Stimulated activated CD8-positive, alpha-beta memory T cell treated with anti-CD3 and anti-CD28 coated beads, Interleukin-4, amount 100 ng/mL, for 48 hours (primary cell): ENCODE measurements around the gene NUDT14.

Source experiments
- DNase-seq: peaks from one replicate; pipeline ENCODE4 v3.0.0-alpha.2; 2020

Gene NUDT14

DNA sequence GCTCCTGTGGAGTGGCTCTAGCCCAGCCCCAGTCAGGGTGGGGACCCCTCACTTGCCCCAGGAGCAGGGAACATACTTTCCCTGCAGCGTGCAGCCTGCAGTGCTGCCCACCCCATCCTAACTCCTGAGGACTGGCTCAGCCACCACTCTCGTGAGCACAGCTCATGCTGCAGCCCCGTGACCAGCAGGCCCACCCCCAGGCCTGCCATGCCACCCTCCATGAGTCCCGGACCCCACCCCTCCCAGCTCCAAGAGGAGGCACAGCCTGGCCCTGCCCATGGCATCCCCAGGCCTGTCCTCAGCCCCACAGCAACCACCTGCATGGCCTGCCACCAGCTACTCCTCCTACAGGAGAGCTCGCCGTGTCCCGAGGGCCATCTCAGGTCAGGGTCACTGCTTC, 8.6 kb downstream of the NUDT14 start:
- no peak for DNase-seq

DNA sequence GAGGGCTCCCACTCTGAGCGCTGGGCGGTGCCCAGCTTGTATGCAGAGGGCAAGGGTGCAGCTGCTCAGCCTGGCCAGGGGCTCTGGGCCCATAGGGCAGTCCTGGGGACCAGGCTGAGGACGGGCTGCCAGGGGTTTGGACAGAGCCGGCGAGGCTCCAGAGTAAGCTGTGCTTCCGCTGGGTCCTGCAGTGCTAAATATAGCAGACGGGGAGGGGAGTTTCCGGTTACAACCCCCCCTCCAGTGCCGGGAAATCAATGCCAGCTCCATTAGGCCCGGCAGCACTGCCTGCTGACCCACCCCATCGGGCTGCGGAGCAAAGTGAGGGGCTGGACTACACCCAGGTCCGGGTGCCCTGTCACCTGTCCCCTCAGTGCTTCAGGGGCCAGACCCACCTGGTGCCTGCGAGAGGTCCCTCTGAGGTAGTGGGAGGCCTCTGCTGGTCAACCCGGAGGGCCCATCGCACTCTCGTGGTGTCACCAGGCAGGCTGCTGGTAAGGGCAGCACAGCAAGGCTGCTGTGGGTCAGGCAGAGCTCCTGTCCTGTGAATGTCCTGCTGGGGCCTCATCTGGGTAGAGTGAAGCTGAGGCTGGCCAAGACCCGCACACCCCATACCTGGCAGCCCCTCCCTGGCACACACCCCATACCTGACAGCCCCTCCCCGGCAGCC, 10.0 kb downstream of the NUDT14 start:
- DNase-seq, result no peak

DNA sequence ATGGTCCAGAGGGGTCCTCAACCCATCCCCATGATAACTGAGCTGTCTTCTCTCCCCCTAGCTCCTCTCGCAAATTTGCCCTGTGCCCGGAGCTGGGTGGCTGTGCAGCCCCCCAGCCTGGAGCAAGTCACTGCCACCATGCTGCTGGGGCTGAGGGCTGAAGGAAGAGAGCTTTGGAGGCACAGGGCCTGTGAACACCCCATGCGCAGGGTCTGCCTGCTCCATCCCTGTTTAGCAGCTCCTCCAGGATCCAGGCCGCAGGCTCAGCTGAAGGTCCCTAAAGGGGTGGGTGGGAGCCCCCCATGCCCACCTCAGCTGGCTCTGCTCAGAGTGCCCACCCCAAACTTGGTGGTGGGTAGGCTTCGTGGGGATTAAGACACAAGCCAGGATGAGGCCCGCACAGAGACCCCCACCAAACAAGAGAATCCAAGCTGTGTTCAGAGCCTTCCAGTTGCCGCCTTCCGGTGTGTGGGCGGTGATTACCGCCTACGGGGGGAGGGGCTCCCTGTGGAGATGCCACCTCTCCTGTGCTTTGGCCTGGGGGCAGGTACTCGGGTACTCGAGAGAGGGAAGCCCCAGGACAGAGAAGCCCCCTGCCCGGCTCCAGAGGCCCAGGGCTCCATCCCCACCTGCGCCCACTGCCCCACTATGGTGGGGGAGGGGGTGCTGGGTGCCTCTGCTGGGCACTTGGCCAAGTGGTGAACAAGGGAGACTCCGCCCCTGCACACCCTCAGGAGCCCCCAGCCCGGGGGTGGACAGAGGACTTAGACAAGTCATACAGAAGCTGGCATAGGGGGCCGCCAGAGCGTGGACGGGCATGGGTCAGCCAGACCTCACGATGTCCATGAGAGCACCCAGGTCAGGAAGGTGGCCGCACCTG, 11.1 kb downstream of the NUDT14 start:
- no peak for DNase-seq

DNA sequence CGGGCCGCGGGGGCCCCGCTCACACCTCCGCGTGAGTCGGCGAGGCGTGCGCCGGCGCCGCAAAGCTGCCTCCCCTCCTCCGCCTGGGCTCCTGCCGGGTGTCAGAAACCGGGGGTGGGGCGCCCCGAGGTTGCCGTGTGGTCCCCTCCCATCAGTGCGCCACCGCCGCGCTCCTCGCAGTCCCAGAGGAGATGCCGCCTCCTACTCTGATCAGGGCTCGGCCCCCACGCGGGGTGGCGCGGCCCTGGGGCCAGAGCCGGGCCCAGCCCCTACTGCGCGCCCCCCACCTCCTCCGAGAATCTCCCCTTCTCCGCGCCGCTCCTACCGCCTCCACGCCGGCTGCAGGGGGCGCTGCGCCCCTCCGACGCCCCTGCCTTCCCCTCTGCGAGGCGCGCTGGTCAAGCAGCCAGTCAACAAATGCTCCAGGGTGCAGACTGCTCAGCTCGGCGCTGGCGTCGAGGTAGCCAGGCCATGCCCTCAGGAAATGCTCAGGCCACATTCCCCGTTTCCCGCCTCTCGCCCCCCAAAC, 12.1 kb downstream of the NUDT14 start:
- peak; percentile 60 for DNase-seq

DNA sequence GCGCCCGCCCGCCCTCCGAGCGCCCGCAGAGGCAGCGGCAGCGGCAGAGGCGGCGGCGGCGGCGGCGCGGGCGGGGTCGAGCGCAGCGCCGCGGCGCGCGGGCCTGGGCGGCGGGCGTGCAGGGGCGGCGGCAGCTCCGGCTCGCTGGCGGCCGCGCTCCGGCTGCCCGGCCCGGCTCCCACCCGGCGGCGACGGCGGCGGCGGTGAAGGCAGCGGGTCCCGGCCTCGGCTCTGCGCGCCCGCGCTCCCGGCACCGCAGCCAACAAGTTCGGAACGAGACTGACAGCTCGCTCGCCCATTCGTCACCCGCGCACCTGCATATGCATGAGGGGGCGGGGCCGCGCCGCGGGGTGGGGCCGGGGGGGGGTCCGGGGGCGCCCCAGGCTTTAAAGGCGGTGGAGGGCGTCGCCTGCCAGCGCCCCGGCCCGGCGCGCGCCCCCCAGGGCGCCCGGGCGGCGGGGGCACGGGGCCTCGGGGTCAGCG, 12.6 kb downstream of the NUDT14 start, which contains the start of gene JAG2:
Gene JAG2, minus strand, starts transcription at position 281 of the 483 bp plus-strand sequence. CDS start 356 bp downstream, outside the sequence.
- peak; percentile 67 for DNase-seq

DNA sequence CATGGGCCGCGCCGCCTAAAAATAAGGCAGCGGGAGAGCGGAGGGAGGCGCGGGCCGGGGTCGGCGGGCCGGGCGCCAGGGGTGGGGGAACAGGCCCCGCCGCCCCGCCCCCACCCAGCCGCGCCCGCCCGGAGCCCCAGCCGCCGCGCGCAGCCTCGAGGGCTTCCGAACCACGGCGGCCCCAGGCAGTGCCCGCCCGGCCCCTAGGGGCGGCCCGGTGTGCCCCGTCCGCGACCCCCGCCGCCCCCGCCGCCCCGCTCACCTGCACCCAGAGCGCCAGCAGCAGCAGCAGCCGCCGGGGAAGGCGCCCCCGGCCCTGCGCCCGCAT, 13.1 kb downstream of the NUDT14 start:
- no peak for DNase-seq

DNA sequence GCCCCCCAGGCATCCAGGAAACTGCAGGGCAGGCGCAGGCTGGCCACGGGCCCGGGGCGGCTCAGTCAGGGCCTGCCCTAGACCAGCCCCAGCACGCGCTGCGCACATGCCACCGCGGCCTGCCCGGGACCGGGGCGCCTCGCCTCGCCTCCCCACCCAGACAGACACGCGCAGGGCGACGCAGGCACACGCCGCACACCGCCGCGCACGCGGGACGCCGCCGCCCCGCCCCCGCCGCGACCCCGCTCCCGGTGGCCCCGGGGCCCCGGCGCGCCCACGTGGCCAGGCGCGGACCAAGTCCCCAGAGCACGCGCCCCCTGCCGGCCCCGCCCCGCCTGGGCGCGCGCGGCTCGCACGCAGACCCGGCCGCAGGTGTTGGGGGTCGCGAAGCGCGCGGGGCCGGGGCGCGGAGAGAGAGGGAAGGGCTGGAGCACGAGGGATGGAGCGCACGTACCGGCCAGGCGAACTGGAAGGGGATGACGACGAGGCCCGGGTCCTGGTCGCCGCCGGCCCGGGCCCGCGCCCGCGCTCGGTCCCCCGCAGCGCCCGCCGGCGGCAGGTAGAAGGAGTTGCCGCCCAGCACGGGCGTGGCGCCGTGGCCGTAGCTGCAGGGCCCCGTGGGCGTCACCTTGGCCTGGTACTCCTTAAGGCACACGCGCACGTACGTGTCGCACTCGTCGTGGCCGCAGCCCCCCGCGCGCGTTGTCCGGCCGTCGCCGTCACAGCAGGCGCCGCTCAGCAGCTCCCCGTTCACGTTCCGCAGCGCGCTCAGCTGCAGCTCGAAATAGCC, 13.6 kb downstream of the NUDT14 start:
- DNase-seq, result no peak

DNA sequence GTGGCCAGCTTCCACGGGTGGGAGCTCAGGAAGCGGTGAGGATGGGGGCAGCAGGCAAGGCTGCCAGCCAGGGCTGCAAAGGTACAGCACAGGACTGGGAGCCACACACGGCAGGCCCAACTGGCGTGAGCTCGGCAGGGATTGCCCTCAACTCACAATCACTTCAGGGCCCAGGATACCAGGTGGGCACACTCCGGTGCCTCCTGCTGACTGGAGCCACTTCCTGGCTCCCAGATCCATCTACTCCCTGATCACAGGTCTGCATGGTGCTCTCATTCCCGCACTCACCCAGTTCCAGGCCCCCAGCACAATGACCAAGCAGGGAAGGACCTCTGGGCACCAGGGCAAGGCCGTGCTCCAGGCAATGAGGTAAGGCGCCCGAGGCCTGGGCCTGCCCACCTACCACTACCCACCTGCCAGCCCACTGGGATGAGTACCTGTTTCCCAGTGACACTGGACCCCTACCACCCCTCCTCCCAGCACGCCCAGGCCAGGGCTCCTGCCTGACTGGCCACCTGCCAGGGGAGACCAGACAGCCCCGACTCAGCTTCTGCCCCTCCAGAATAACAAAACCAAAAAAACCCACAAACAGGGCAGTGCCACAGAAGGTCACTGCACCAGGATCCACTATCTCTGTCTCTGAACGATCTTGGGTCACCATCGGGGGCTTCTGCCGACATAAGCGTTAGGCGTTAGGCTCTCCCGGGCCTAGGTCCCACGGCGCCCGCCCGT, 14.4 kb downstream of the NUDT14 start:
- DNase-seq, result no peak

DNA sequence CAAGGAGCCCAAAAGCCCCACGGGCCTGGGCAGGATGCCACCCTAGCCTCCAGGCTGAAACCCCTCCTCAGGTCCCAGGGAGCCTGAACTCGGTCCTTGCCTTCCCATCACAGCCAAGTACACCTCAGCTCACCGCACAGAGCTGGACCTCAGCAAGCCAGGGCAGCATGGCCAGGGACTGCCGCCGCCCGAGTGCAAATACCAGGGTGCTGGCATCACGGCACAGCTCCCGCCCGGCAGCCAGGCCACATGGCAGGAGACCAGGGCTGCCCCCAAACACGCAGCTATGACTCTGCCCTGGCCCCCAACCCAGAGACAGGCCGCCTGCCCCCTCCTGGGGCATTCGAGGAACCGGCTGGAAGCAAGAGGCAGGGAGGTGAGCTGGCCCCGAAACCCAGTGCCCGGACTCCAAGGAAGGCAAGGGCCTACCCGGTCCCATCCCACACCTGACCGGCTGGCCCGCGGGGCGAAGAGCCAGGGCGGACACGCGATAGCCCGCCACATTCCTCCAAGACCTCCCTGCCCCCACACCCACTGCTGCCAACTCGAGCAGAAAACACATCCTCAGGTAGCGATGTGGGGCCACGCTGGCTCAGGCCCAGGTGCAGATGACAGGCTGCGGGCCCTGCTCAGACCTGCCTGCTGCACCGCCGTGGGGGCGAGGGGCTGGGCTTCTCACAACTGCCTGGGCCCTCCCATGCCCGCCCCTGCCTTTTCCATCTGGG, 15.2 kb downstream of the NUDT14 start:
- DNase-seq, result no peak

DNA sequence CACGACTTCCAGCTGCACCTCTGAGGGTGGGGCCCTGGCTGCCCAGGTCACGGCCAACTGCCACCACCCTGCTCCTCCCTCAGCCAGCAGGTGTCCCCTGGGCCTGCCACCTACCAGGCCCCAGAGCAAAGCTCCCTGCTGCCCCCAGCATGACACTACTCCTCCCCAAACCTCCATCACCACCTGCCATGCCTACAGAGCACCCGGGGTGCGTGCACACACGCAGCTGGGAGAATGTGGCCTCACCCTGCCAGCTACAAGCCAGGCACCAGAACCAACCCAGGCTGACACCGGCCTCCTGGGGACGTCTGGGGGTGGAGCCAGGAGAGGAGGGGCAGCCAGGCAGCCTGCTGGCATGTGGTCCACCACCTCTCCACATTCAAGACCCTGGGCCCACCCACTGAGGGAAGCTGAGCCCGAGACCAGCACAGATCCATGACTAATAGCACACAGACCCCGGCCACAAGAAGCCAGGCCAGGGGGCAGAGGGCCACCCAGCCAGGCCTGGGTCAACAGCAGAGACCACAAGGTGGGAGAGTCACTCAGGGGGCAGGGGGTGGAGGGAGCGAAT, 15.9 kb downstream of the NUDT14 start:
- DNase-seq, result no peak

DNA sequence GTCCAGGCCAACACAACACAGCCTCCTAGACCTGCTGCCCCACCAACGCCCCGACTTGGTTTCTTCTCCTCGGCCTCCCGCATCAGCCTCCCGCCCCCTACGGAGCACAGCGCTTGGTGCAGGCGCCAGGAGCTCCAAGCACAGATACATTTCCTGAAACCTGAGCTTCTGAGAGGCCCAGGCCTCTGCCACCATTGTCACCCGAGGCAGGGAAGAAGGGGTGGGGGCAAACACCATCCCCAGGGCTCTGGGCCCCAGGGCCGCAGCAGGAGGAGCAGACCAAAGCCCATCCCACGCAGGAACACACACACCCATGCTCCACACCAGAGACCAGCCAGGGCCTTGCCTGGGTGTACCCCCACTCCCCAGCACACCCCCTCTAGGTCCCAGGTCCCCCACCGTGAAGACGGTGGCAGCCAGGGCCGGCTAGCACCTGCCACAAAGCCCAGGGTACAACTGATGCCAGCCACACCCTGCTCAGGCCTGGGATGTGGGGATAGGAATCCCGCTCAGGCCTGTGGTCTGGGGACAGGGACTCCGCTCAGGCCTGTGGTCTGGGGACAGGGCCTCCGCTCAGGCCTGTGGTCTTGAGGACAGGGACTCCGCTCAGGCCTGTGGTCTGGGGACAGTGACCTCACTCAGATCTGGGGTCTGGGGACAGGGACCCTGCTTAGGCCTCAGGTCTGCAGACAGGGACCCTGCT, 17.9 kb downstream of the NUDT14 start:
- DNase-seq, result no peak

DNA sequence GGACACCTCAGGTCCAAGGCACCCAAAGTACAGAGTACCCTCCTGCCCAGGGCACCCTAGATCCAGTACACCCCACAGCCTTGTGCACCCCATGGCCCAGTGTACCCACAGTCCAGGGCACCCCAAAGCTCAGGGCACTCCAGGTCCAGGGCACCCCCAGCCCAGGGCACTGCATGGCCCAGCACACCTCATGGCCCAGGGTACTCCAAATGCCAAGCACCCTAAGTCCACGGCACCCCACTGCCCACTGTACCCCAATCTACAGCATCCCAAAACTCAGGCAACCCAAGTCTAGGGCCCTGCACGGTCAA, 18.5 kb downstream of the NUDT14 start:
- DNase-seq, result no peak

DNA sequence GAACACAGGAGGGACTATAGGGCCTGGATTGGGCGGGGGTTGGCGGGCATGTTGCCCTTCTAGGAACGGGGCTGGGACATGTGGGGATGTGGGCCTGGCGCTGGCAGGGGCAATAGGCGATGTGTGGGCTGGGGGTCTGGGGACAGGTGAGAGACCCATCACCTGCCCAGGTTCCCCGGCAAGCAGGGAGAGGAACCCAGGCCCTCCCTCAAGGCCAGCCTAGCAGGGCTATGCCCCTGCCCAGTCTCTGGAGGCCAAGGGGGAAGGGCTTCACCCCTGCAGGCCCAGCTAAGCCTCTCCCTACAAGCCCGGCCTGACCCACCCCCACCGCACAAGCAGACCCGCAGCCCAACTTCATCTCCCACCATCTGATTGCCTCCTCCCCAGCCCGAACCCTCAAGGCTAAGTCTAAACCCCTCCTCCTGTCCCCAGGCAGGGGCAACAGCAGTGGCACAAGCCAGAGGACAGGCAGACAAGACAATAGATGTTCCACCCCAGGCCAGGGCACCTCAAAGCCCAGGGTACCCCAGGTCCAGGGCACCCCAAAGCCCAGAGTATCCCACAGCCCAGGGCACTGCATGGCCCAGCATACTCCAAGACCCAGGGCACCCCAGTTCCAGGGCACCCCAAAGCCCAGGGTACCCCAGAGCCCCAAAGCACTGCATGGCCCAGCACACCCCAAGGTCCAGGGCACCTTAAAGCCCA, 19.0 kb downstream of the NUDT14 start:
- no peak for DNase-seq

DNA sequence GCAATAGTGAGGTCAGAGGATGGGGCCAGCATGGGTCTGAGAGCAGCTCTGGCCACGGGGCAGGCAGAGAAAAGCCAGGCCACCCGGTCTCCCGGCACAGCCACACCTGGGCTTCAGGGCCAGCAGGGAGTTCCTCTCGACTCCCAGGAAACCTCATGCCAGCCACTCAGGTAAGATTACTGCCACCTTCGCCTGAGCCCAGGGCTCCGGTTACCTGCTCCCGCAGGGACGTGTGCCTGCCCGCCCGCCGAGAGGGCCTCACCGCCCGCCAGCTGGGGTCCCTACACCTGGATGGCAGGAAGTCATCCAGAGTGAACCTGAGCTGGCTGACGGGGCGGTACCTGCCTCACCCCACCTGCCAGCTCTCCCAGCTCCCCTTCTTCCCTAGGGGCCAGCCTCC, 19.8 kb downstream of the NUDT14 start:
- no peak for DNase-seq

DNA sequence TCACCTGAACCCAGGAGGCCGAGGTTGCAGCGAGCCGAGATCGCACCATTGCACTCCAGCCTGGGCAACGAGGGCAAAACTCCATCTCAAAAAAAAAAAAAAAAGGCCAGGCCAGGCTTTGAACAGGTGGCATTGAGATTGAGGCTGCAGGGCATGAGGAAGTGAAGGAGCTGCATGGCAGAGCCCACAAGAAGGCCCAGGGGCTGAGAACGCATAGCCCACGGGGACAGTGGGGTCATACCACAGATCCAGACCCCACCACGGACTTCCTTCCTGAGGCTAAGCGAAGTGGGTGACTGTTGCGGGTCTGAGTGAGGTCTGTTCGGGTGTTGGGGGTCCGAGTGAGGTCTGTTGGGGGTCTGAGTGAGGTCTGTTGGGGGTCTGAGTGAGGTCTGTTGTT, 20.3 kb downstream of the NUDT14 start:
- DNase-seq, result no peak

DNA sequence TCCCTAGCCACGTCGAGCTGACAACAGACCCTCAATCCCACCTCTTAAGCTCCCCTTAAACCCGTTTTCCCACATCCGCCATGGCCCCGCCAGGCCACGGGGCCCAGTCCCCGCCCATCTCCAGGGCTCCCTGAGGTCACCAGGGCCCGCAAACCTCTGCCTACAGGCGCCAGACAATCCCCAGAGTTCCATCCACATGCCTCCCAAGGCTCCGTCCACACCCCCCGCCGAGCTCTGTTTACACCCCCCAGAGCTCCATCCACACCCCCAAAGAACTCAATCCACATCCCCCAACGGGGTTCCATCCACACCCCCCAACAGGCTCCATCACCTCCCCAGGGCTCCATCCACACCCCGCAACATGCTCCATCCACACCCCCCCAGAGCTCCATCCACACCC, 21.8 kb downstream of the NUDT14 start:
- no peak for DNase-seq

DNA sequence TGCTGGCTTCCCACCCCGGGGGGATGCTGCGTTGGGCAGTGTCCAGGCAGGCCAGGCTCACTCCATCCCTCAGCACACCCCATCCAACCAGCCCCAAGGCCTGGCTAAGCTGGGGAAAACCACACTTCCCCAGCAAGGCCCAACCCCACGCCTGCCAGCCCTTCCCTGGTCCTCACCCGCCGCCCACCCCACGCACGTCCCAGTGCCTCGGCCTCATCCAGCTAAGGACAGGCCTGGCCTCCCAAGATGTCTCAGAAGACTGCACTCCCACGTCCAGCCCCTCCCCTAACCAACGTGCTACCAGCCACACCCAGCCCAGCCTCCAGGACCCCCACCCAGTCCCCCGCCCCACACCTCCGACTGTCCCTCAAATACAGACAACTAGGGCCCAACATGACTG, 22.3 kb downstream of the NUDT14 start:
- no peak for DNase-seq

DNA sequence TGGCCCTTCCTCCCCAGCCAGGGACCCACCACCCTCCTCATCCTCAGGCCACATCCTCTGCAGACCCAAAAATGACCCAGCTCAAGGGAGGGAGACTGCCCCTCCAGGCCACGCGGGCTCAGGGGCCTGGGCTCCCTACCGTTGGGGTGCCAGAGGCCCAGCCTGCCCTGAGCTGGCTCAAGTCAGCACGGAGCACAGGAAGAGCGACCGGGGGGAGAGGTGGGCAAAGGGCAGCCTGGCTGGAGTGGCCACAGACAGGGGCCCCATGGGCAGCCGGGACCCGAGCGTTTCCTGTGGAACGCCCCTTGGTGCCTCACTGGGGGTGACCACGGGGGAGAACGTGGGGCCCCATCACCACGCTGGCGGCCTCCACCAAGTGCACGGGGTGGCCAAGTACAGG, 23.2 kb downstream of the NUDT14 start:
- DNase-seq, result no peak

DNA sequence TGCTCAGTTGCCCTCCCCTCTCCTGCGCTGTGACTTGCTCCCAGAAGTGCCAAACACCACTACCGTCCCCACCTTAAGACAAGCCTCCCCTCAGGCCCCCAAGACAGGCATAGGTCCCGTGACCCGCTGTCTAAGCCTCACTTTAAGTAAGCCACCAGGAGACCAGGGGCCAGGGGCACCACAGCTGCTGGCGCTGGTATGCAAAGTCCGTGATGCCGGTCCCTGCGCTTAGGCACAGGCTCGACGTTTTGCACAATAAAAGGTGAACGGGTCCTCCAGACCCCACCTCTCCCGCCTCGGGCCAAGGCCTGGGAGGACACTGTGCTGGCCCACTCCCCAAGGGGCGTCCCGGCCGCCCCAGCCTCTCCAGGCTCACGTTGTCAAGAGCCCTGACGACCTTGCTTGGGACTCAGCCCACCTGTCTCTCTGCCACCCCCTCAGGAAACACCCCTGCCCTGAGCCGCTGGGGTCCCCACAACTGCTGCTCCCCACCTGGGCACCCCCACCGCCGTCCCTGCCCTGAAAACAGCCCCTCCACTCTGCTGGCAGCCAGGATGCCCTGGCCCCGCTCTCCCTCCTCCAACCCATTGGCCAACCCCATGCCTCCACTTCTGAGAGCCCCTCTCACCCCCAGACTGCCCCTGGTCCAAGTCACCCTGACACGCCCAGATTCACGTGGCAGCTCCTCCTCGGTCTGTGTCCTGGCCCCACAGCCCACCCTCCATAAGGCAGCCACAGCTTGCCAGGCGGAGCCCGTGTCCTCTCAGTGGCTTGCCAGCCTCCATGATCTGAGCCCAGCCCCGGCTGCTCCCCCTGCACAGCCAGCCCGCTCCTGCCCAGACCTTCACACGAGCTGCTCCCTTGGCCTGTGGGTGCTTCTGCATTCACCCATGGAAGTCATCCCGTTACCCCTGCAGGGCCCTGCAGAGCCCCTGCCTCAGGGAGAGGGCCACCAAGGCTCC, 24.4 kb downstream of the NUDT14 start:
- DNase-seq, result no peak
